ENCODE results near the gene PUS7L. TPM values are rescaled to one million over a fixed set of nuclear protein-coding genes. Genes with fewer than 3 reads are reported as not detected.

The PUS7L gene
- total and polyA plus RNA-seq, 2 of the 13 experiments (the other 11 are each of a cell fraction or from before 2014, with no cell fraction given), result 6.5 to 37.6 TPM

GRCh38 chr12:43805860-43806736 lies 47.5 kb upstream of the PUS7L start, which contains the start of gene TWF1 (continued):
- TF ChIP-seq AHDC1 (CRISPR knock-in tag; IDR thresholded peaks at IDR 0.05; ENCODE audit: borderline replicate concordance) (no peak), ZKSCAN1 (IDR thresholded peaks at IDR 0.05; ENCODE audit: low read length) (no peak), ZNF564 (CRISPR knock-in tag; IDR thresholded peaks at IDR 0.05) (no peak), ZNF512B (CRISPR knock-in tag; IDR thresholded peaks at IDR 0.05; ENCODE audit: borderline replicate concordance) (no peak), TCF12 (IDR thresholded peaks at IDR 0.05) (no peak), TCF12 (CRISPR knock-in tag; IDR thresholded peaks at IDR 0.05) (no peak), ZNF282 (IDR thresholded peaks at IDR 0.05; ENCODE audit: partially characterized antibody) (no peak), PHF5A (CRISPR knock-in tag; IDR thresholded peaks at IDR 0.05; ENCODE audit: low read depth, unreplicated experiment) (no peak), ZNF251 (CRISPR knock-in tag; IDR thresholded peaks at IDR 0.05) (no peak), HOMEZ (CRISPR knock-in tag; IDR thresholded peaks at IDR 0.05; ENCODE audit: low read depth) (no peak), ZNF280D (CRISPR knock-in tag; IDR thresholded peaks at IDR 0.05) (no peak), SP4 (CRISPR knock-in tag; IDR thresholded peaks at IDR 0.05) (peak; percentile 88), ZNF101 (CRISPR knock-in tag; IDR thresholded peaks at IDR 0.05; ENCODE audit: borderline replicate concordance, low read depth) (no peak)

All from HepG2 (cell line).